ENCODE measurements around the gene OARD1. TPM values are rescaled to one million over a fixed set of nuclear protein-coding genes. Genes with fewer than 3 reads are reported as not detected.
"Not testable (repeated sequence)": the region's sequence is repeated elsewhere in the genome, so short reads cannot be mapped to it uniquely, and the experiment has no call there.

The OARD1 gene, protein sequence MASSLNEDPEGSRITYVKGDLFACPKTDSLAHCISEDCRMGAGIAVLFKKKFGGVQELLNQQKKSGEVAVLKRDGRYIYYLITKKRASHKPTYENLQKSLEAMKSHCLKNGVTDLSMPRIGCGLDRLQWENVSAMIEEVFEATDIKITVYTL
- total RNA-seq, result 10 to 100 TPM; 28.5 to 29.2 TPM
- total RNA-seq, result 36.4 to 39.9 reads per million in 2 donors

DNA sequence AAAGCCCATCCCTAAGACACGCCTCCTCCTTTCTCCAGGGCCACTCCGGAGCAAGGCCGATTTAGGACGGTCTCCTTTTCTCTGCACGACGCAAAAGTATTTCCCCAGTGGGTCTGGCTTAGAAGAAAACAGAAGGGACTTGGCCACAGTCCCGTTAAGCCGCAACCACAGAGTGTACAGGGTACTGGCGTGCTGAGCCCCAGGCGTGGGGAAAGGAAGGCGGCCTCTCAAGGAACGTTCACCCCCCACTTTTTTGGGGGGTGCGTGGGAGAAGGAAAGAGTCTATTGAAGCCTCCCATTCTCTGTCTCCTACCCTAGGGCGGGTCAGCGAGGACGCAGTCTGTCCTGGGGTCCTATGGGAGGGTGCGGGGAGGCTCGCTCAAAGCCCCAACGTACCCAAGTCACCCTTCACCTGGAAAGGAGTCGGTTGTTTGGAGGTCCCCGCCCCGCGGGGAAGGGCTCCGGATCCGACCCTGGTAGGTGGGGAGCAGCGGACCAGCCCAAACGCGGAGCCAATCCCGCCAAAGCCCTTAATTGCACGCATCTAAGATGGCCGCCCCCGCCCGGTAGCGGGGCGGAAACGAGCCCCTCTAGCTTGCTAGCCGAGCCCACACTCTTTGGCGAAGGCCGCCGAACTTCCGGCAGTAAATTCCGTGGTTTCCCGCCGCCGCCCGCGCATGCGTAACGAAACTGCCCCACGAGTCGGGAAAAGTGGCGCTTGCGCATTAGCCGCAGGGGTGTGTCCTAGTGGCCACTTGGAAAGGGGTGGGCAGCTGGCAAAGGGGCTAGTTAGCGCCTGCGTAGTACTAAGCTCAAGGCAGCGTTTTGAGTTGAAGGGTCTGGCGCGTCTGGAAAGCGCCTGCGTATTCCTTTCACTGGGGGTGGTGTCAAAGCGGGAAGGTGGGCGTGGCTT, at the start of gene OARD1:
TSS of gene OARD1 (minus strand) at position 434 of the 913 bp plus-strand sequence. CDS start 722 bp downstream, outside the sequence.
- no peaks in the 10 kb centered on the region for H3K27me3 Mint-ChIP-seq
- no peaks in the 10 kb centered on the region for H3K9me3 ChIP-seq (ENCODE audit: control insufficient read depth, low read length, poor library complexity, severe bottlenecking)
- peak; percentile 78 for ATAC-seq
- H3K4me1 Mint-ChIP-seq, result peaks cover 44% of the 10 kb centered on the region
- peak within 1 kb of the TSS; percentile 98 for H3K27ac Mint-ChIP-seq
- peak within 1 kb of the TSS; percentile 96 for H3K4me3 Mint-ChIP-seq
- peaks cover 7% of the 10 kb centered on the region for H3K36me3 Mint-ChIP-seq (ENCODE audit: low read depth)
- peak; percentile 98 to 99 (median 99) for DNase-seq

DNA sequence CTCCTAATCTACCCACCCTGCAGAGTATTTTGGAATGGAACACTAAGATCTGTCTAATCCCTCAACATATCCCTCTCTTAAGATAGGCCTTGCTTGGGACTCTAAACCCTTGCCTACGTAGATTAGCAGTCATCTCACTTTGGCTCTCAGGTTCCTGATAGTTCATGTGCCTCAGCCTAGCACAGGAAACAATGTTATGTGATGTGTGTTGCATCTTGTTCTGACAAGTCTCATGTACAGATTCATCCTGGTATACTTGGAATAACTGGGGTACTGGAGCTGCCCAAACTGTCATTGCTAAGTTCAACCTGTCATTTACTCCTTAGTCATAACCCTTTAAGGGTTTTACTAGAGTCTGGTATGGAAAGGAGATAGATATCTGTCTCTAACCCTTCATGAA, 47.9 kb upstream of the OARD1 start:
- no peak for DNase-seq
- no peak for ATAC-seq
- H3K27me3 Mint-ChIP-seq, result no peaks in the 10 kb centered on the region
- no peaks in the 10 kb centered on the region for H3K9me3 ChIP-seq (ENCODE audit: control insufficient read depth, low read length, poor library complexity, severe bottlenecking)
- H3K4me1 Mint-ChIP-seq, result no peaks in the 10 kb centered on the region
- no peak overlapping the region for H3K27ac Mint-ChIP-seq
- peaks cover 12% of the 10 kb centered on the region for H3K36me3 Mint-ChIP-seq (ENCODE audit: low read depth)
- H3K4me3 Mint-ChIP-seq, result no peak overlapping the region

DNA sequence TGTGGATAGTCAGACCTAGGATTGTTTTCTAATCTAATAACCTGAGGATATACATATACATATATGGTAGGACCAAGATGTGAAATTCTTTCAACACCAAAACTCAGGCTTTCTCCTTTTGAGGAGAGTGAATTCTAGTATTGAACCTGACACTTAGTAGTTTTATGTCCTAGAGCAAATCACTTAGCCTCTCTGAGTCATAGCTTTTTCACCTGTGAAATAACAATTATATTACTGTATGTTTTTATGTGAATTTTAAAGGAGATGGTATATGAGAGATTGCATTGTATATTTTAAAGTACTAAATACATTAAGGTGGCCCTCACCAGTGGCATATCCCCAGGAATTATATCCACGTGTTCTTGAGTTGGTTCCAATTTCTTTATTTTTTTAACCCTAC, 47.4 kb upstream of the OARD1 start:
- ATAC-seq (no peak), DNase-seq (no peak)
- Mint-ChIP-seq H3K27ac (no peak overlapping the region), H3K4me3 (no peak overlapping the region), H3K4me1 (peaks cover 2% of the 10 kb centered on the region), H3K36me3 (ENCODE audit: low read depth) (peaks cover 15% of the 10 kb centered on the region), H3K27me3 (no peaks in the 10 kb centered on the region)
- H3K9me3 ChIP-seq (ENCODE audit: control insufficient read depth, low read length, poor library complexity, severe bottlenecking), result no peaks in the 10 kb centered on the region

DNA sequence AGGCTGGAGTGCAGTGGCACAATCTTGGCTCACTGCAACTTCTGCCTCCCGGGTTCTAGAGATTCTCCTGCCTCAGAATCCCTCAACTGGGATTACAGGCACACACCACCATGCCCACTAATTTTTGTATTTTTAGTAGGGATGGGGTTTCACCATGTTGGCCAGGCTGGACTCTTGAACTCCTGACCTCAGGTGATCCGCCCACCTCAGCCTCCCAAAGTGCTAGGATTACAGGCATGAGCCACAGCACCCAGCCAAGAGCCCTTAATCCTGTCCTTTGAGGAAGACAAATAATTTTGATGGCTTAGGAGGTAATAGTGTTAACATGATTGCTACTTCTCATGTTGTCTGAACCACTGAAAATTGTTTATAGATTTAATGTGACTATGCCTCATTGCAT, 42.9 kb upstream of the OARD1 start:
- peaks cover 11% of the 10 kb centered on the region for H3K36me3 Mint-ChIP-seq (ENCODE audit: low read depth)

DNA sequence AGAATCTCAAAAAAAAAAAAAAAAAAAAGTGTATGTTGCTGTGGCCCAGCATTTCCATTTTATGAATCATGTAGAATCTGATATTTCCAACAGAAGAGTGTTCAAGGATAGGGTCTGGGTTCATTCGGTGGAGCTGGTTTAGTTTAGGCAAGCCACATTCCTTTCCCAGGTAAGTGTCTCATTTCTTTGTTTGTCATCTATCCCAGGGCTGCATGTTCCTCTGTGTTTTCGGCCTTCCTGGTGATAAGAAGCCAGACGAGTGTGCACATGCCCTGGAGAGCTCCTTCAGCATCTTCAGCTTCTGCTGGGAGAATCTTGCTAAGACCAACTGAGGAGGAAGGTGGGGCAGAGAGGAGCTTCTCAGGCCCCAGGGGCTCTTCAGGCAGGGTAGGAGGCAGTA, 38.9 kb upstream of the OARD1 start:
- DNase-seq (no peak), ATAC-seq (no peak)
- Mint-ChIP-seq H3K27me3 (no peaks in the 10 kb centered on the region), H3K4me3 (no peak overlapping the region), H3K27ac (no peak overlapping the region), H3K36me3 (ENCODE audit: low read depth) (peaks cover 6% of the 10 kb centered on the region), H3K4me1 (peaks cover 3% of the 10 kb centered on the region)
- H3K9me3 ChIP-seq (ENCODE audit: control insufficient read depth, low read length, poor library complexity, severe bottlenecking), result no peaks in the 10 kb centered on the region

More for the DNA sequence above, 42.9 kb upstream of the OARD1 start:
- not testable (repeated sequence) for H3K4me3 Mint-ChIP-seq; DNase-seq; H3K27ac Mint-ChIP-seq; H3K9me3 ChIP-seq (ENCODE audit: control insufficient read depth, low read length, poor library complexity, severe bottlenecking); H3K27me3 Mint-ChIP-seq; H3K4me1 Mint-ChIP-seq; ATAC-seq

DNA sequence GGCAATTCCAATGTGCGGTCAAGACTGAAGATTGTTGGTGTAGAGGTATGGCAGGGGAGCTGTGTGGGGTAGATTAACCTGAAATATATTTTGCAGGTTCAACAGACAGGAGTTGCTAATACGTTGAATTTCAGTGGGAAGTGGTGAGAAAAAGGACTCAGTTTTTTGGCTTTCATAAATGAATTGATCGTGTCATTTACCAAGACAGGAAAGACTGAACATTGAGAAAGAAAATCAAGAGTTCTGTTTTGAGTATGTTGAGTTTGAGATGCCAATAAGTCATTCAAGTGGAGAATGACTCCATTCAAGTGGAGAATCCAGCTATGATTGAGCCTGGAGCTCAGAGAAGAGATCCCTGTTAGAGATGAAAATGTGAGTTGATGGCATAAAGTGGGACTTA, 31.7 kb upstream of the OARD1 start:
- H3K27ac Mint-ChIP-seq, result no peak overlapping the region
- H3K36me3 Mint-ChIP-seq (ENCODE audit: low read depth), result peaks cover 8% of the 10 kb centered on the region
- ATAC-seq (no peak), DNase-seq (no peak)
- H3K4me1 Mint-ChIP-seq, result peaks cover 9% of the 10 kb centered on the region
- no peaks in the 10 kb centered on the region for H3K27me3 Mint-ChIP-seq
- H3K9me3 ChIP-seq (ENCODE audit: control insufficient read depth, low read length, poor library complexity, severe bottlenecking), result no peaks in the 10 kb centered on the region
- no peak overlapping the region for H3K4me3 Mint-ChIP-seq

DNA sequence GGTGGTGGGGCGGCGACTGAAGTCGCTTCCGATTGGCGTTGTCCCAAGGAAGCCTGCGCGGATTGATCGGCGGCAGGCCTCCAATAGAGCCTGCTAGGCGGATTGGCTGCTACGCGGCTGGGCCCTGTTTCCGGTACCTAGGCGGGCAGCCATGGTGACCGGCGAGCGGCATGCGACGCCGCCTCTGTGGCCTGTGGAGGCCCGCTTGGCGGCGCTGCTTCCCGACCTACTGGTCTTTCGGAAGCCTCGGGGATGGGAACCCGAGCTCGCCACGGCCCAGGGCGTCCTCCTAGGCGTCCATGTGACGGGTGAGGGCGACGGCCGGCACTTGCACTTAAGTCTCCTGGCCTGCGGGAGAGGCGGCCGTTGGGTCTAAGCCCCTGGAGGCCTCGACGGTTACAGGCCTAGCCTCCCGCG, 28.7 kb upstream of the OARD1 start:
- Mint-ChIP-seq H3K4me1 (peaks cover 14% of the 10 kb centered on the region), H3K27ac (no peak overlapping the region), H3K36me3 (ENCODE audit: low read depth) (peaks cover 18% of the 10 kb centered on the region), H3K27me3 (no peaks in the 10 kb centered on the region), H3K4me3 (no peak overlapping the region)
- H3K9me3 ChIP-seq (ENCODE audit: control insufficient read depth, low read length, poor library complexity, severe bottlenecking), result no peaks in the 10 kb centered on the region
- DNase-seq, result no peak
- ATAC-seq, result no peak

DNA sequence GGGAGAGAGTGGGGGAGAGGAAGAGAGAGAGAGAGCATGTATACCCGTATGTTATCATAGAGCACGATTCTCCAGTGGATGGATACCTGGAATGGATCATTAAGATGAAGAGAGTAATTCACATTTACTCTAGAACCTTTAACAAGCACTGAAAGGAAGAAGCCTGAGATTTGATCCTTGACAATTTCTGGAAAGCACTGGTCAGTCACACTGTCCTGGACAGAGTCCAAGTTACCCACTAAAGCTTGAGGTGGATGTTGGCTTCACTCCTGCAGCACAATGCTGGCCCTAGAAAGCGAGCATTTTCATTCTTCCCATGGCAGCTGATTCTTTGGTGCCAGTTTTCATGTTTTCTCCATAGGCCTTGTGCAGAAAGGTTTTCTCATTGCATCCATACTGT, 26.2 kb upstream of the OARD1 start:
- Mint-ChIP-seq H3K36me3 (ENCODE audit: low read depth) (peaks cover 29% of the 10 kb centered on the region), H3K4me1 (peaks cover 28% of the 10 kb centered on the region), H3K4me3 (no peak overlapping the region), H3K27ac (peak overlapping the region; percentile 63), H3K27me3 (no peaks in the 10 kb centered on the region)
- H3K9me3 ChIP-seq (ENCODE audit: control insufficient read depth, low read length, poor library complexity, severe bottlenecking), result no peaks in the 10 kb centered on the region
- no peak for DNase-seq
- ATAC-seq, result no peak

DNA sequence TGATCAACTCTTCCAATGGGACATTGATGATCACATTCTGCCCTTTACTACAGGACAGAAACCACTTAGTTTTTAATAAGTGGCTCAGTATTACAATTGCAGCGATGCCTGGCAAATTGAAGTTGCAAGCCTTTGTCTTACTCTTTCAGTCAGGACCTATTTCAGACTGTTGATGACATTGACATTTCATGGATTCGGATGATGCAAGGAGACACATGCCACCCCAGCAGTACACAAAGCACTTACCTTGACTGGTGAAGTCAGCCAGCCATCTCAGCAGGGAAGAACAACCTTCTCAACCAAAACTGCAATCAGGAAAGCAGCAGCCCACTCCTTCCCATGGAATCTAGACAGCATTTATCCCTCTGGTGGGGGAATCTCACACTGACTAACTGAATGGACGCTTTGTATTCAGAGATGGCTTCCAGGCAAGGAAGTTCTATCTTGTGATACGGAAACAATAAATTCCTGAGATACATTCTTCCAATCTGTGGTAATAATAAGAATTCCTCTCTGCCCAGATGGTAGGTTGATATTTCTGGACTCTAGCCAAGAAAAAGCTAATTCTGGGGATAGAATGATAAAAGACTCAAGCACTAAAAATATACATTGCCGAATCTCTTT, 25.4 kb upstream of the OARD1 start:
- no peaks in the 10 kb centered on the region for H3K9me3 ChIP-seq (ENCODE audit: control insufficient read depth, low read length, poor library complexity, severe bottlenecking)
- Mint-ChIP-seq H3K27me3 (no peaks in the 10 kb centered on the region), H3K4me3 (no peak overlapping the region), H3K36me3 (ENCODE audit: low read depth) (peaks cover 29% of the 10 kb centered on the region), H3K27ac (peak overlapping the region; percentile 63), H3K4me1 (peaks cover 28% of the 10 kb centered on the region)
- DNase-seq (no peak), ATAC-seq (no peak)

DNA sequence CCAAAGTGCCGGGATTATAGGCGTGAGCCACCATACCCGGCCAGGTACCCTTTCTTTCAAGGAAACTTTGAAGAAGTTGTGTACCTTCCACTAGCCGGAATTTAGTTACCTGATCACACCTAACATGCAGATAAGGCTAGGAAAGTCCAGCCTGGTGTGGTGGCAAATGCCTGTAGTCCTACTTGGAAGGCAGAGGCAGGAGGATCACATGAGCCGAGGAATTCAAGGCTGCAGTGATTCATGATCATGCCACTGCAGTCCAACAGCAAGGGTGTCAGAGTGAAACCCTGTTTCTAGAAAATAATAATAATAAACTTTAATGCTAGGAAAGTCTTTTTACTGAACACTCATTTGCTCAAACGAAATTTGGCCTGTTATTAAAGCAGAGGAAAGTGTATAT, 21.6 kb upstream of the OARD1 start:
- H3K4me3 Mint-ChIP-seq, result no peak overlapping the region
- H3K4me1 Mint-ChIP-seq, result peaks cover 19% of the 10 kb centered on the region
- no peaks in the 10 kb centered on the region for H3K9me3 ChIP-seq (ENCODE audit: control insufficient read depth, low read length, poor library complexity, severe bottlenecking)
- DNase-seq, result no peak
- H3K36me3 Mint-ChIP-seq (ENCODE audit: low read depth), result peaks cover 25% of the 10 kb centered on the region
- H3K27ac Mint-ChIP-seq, result no peak overlapping the region
- no peaks in the 10 kb centered on the region for H3K27me3 Mint-ChIP-seq
- ATAC-seq, result no peak

DNA sequence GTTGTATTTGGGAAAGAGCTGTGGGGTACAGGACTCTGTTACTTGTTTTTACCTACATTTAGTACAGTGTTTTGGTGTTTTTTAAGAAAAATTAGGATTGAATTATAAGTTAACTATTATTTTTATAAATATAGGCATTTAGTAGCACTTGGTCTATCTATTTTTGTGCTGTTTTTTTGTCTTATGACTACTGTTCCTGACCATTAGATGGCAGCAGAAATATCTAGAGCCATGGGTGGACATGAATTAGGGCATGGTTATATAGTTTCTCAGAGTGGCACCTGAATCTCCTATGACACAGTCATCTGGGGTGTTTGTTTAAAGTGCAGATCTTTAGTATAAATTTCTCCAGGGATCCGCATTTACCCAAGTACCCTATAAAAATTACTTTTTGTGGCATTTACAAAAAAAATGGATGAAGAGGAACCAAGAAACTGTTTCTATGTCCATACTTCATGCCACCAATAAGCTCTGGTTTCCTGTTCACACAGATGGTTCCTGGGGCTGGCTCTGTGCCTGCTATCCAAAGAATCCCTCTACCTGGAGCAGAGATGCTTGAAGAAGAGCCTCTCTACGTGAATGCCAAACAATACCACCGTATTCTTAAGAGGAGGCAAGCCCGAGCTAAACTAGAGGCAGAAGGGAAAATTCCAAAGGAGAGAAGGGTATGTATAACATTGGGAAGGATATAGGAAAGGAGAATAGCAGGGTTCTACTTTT, 20.4 kb upstream of the OARD1 start:
- Mint-ChIP-seq H3K27me3 (no peaks in the 10 kb centered on the region), H3K4me1 (peaks cover 16% of the 10 kb centered on the region), H3K36me3 (ENCODE audit: low read depth) (peaks cover 19% of the 10 kb centered on the region), H3K4me3 (no peak overlapping the region), H3K27ac (no peak overlapping the region)
- no peaks in the 10 kb centered on the region for H3K9me3 ChIP-seq (ENCODE audit: control insufficient read depth, low read length, poor library complexity, severe bottlenecking)
- no peak for DNase-seq
- no peak for ATAC-seq

DNA sequence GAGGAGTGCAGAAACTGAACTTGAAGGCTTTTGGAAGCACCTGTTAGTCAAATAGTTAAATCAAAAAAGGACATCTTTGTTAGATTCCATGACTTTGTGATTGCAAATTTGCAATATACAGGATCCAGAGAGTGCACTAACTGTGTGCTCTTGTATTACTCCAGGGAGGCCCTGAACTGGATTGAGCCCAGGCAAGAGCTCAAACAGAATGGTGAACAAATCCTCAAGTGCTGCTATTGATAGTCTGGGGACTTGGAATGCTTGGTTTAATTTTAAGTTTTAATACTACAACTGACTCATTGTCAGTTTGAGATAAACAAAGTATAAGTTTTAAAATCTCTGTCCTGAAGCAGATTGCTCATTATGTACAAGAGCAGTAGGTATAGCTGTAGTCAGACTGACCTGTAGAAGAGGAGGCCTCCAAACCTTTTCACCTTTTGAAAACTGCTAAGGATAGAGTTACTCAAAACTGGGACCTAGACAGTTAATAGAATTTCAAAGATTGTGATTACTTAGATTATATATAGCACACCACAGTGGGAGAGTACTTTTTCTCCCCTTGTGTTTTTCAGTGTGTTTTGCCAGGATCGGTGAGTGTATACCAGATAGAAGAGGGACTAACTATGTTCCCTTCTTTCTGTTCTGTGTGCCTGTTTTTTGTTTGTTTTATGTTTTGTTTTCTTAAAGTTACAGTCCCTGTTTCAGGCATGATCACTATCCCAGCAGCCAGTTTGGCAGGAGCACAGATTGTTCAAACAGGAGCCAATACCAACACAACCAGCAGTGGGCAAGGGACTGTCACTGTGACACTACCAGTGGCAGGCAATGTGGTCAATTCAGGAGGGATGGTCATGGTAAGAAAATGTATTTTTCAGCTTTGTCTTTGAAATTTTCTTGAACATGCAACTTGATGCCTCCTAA, 18.9 kb upstream of the OARD1 start:
- no peak for ATAC-seq
- no peak overlapping the region for H3K4me3 Mint-ChIP-seq
- no peaks in the 10 kb centered on the region for H3K27me3 Mint-ChIP-seq
- peaks cover 16% of the 10 kb centered on the region for H3K36me3 Mint-ChIP-seq (ENCODE audit: low read depth)
- peak overlapping the region; percentile 19 for H3K27ac Mint-ChIP-seq
- peaks cover 15% of the 10 kb centered on the region for H3K4me1 Mint-ChIP-seq
- no peak for DNase-seq
- no peaks in the 10 kb centered on the region for H3K9me3 ChIP-seq (ENCODE audit: control insufficient read depth, low read length, poor library complexity, severe bottlenecking)

All from T-helper 17 cell (primary cell).